ENCODE results near the gene RAB11FIP3.
"Not testable (repeated sequence)": the region's sequence is repeated elsewhere in the genome, so short reads cannot be mapped to it uniquely, and the experiment has no call there.

The RAB11FIP3 gene

DNA sequence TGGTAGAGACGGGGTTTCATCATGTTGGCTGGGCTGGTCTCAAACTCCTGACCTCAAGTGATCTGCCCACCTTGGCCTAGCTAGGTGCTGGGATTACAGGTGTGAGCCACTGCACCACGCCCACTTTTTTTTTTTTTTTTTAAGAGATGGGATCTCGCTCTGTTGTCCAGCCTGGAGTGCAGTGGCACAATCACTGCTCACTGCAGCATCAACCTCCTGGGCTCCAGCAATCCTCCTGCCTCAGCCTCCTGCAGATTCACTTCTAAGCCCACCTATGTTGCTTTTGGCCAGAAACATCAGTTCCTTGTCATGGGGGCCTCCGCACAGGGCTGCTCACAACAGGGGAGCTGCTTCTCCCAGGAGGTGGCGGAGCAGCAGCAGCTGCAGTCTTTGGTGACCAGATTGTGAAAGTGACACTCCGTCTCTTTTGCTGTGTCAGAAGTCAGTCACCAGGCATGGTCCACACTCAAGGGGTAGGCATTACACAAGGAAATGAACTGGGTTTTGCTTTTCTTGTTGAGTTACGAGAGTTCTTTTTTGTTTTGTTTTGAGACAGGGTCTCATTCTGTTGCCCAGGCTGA, 32.9 kb upstream of the RAB11FIP3 start:
- DNase-seq (ENCODE audit: low spot score), result no peak

DNA sequence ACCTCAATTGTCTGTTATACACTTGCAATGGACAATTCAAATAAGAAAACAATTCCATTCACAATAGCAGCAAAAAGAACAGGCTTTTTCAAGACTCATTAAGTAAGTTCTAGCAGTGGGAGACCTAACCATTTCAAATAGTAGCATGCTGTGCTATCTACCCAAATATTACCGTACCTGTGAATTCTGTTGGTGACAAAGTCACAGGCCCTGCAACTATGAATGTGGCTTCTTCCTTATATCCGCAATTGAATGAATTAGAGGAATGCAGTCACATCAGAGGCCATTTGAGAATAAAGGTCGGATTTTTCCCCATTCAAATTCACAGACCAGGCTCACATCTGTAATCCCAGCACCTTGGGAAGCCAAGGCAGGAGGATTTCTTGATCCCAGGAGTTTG, 29.2 kb upstream of the RAB11FIP3 start:
- no peak for DNase-seq (ENCODE audit: low spot score)

DNA sequence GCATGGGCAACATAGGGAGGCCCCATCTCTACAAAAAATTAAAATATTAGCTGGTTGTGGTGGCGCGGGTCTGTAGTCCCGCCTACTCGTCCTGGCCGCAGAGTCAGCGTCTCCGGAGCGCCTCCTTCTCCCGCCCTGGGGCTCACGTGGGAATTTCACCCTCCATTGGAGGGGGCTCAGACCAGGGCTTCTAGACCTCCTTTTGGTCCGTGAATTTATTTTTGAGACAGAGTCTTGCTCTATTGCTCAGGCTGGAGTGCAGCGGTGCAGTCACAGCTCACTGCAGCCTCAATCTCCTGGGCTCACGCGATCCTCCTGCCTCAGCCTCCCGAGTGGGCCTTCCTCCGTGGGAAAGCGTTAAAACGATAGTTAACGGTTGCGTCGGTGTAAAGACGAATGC, 28.8 kb upstream of the RAB11FIP3 start:
- no peak for DNase-seq (ENCODE audit: low spot score)

DNA sequence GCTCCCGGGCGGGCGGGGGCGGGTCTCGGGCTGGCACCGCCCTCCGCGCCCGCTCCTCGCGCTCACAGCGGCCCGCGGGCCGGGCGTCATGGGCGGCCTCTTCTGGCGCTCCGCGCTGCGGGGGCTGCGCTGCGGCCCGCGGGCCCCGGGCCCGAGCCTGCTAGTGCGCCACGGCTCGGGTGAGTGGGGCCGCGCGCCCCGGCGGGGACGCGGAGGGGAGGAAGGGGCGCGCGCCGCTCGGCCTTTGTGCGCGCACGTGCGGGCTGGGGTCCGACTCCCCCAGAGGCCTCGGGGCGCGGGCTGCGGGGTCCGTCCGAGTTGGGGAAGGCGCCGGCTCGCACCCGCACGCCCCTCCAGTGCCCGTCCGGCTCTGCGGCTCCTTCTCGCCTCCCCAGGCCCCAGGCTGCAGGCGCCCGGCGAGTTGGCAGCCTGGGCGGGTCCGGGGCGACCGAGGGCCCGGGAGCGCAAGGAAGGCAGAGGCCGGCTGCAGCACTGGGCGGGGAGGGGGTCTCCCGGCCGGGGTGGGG, 28.3 kb upstream of the RAB11FIP3 start, which contains the start of gene NME4:
Gene NME4 (plus strand): TSS at position 65 of the 527 bp plus-strand sequence. CDS start 24 bp downstream, at position 89.
- DNase-seq (ENCODE audit: low spot score), result no peak

DNA sequence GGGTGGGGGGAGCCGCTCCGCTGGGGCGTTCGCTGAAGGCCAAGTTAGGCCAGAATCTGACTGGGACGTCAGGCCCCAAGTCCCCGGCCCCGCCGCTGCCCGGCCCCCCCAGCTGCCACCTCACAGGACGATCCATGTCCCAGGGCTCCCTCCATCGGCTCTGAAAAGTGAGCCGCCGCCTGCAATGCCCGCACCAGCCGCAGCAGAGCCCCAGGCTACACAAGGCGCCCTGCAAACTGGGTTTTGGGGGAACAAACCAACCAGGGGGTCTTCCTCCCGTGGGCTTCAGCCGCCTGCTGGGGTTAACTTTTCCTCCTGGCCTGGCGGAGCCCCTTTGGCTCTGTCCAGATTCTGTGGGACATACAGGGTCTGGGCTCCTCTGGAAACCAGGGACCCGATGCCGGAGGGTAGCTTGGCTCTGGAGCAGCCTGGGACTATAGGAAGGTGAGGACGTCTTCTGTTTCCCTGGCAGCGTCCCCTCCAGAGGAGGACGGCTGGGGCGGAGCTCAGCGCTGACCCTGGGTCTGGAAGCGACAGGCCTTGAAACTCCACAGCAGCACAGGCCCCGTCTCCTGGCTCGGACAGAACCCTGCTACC, 27.6 kb upstream of the RAB11FIP3 start:
- no peak for DNase-seq (ENCODE audit: low spot score)

DNA sequence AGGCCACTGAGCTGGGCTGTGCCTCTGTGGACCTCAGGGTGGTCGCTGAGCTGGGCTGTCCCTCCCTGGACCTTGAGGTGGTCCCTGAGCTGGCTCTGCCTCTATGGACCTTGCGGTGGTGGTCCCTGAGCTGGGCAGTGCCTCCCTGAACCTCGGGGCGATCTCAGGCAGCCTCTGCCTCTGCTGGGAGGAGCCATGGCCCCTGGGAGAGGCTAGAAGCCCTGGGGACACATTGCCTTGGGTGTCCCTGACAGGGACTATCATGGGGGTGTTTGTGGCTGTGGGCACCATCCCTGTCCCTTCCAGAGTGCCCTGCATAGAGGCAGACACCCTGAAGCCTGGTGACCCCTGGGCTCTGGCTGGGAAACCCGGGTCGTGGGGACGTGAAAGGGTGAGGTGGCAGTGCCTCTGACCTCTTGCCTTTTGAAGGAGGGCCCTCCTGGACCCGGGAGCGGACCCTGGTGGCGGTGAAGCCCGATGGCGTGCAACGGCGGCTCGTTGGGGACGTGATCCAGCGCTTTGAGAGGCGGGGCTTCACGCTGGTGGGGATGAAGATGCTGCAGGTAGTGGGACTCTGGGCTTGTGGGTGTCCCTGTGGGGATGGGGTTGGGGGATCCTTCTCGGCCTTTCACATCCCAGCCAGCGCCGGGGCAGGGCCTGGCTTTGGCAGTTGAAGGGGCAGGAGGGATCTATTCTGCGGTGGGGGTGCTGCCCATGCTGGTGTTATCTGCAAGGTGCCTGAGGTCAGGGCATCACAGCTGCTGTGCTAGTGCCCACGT, 26.7 kb upstream of the RAB11FIP3 start:
- no peak for DNase-seq (ENCODE audit: low spot score)

DNA sequence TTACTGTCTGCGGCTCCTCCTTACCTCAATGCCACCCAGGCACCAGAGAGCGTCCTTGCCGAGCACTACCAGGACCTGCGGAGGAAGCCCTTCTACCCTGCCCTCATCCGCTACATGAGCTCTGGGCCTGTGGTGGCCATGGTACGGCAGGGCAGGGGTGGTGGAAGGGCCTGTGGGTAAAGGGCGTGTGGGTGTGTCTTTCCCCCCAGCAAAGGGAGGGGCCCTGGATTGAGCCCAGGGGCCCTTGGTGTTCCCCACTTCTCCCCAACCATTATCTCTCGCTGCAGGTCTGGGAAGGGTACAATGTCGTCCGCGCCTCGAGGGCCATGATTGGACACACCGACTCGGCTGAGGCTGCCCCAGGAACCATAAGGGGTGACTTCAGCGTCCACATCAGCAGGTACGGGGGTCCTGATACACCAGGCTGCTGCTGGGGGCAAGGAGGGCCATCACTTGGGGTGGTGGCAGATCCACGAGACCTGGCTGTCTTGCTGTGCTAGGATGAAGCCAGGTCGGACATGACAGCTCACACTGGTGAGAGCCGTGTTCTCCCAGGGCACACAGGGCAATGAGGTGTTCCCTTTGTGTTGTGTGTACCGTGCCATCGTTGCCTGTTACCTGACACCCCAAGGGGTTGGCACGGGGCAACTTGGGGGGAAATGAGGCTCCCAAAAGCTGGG, 26.0 kb upstream of the RAB11FIP3 start:
- DNase-seq (ENCODE audit: low spot score), result no peak

DNA sequence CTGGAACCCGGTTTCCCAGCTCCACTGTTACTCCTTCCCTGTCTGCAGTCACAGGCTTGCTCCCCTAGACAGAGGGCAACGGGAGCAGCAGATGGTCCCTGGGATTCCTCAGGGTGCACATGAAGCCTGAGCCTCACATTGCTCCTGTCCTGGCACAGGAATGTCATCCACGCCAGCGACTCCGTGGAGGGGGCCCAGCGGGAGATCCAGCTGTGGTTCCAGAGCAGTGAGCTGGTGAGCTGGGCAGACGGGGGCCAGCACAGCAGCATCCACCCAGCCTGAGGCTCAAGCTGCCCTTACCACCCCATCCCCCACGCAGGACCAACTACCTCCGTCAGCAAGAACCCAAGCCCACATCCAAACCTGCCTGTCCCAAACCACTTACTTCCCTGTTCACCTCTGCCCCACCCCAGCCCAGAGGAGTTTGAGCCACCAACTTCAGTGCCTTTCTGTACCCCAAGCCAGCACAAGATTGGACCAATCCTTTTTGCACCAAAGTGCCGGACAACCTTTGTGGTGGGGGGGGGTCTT, 25.3 kb upstream of the RAB11FIP3 start:
- DNase-seq (ENCODE audit: low spot score), result no peak

DNA sequence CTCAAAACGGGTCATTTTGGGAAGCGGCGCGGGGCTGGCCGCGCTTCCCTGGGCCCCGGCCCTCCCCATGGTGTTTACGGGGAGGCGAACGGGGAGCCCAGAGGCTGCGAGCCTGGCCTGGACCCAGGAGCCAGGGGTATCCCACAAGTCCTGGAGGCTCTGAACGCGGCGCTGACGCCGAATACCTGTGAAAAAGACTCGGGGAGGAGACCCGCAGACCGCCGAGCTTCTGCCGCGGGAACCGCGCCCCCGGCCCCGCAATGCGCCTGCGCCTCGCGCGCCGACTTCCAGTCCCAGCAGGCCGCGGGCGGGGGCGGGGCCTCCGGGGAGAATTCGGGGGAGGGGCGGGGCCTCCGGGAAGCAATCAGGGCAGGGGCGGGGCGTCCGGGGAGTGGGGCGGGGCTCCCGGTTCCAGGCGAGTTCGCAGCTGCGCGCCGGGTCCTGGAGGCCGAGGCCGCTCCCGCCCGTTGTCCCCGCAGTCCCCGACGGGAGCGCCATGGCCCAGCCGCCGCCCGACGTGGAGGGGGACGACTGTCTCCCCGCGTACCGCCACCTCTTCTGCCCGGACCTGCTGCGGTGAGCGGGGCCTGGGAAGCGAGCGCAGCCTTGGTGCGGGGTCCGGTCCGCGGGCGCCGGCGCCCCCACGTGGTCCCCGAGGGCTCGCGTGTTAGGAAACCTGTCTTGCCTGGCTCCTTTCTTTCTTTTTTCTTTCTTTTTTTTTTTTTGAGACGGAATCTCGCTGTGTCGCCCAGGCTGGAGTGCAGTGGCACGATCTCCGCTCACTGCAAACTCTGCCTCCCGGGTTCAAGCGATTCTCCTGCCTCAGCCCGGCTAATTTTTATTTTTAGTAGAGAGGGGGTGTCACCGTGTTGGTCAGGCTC, 23.7 kb upstream of the RAB11FIP3 start, which contains the start of gene DECR2:
Gene DECR2 (plus strand): TSS at position 418 of the 881 bp plus-strand sequence. CDS start 79 bp downstream, at position 497.
- peak; percentile 91 for DNase-seq (ENCODE audit: low spot score)

DNA sequence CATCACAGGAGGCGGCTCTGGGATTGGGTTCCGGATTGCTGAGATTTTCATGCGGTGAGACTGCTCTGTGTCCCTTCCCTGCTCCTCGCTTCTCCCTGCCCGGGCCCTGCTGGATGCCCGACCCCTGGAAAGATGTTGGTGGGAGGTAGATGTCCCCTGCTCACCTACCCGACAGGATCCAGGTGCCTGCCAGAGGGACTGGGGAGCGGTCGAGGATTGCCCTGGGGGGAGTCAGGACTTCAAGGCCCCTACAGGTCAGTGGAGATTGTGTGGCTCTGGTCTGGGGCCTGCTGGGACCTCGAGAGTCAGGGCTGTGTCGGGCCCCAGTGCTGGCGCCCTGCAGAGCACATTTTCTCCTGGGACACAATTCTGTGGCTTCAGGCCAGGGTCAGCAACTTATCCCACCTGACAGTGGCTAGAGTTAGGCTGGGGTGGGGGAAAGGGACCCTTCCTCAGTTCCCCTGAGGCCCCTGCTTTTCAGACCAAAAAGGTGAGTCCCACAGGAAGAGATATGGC, 20.4 kb upstream of the RAB11FIP3 start:
- no peak for DNase-seq (ENCODE audit: low spot score)

DNA sequence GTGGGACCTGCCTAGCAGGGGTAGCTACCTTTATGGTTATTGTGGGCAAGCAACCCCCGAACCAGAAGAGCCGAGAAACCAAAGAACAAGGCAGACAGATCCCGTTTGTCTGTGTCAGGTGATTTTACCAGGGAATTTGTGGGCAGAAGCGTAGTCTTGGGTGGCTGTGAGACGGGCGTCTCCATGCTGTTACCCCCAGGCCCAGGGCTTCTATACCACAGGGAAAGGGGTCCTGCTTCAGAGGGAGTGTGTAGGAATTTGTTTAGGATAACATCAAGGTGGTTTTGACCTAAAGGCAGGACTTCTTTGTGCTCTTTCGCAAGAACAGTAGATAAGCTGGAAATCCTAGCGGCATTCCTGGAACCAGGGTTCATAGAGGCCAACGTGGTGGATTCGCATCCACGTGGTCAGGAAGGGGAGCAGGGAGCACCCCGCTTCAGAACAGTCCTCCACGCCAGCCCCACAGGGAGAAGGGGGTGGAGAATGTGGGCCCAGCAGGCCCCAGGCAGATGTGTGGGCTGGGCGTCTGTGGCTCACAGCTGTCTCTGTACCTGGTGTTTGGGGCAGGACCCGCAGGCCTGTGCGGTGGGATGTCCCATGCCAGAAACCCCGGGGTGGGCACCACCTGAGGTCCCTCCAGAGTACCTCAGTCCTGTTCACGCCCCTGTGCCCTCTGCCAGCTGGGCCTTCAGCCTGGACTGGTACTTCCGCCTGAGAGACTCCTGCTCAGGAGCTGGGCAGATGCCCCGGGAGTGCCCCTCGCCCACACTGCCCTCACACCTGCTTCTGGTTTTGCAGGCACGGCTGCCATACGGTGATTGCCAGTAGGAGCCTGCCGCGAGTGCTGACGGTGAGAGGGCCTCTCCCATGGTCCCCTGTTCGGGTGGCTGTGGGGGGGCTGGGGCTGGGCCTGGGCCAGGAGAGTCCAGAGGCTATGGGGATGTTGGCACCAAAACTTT, 19.6 kb upstream of the RAB11FIP3 start:
- DNase-seq (ENCODE audit: low spot score), result no peak

DNA sequence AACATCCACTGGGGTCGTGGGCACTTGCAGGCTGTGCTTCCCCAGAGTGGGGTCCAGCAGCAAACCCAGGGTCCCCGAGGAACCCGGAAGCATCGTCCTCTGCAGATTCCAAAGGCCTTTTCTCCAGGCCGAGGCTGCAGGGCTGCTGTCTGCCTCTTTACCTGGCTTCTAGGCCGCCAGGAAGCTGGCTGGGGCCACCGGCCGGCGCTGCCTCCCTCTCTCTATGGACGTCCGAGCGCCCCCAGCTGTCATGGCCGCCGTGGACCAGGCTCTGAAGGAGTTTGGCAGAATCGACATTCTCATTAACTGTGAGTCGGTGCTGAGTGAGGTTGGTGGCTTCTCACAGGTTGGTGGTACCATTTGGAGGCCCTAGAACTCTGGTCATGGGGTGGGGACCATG, 18.2 kb upstream of the RAB11FIP3 start:
- no peak for DNase-seq (ENCODE audit: low spot score)

DNA sequence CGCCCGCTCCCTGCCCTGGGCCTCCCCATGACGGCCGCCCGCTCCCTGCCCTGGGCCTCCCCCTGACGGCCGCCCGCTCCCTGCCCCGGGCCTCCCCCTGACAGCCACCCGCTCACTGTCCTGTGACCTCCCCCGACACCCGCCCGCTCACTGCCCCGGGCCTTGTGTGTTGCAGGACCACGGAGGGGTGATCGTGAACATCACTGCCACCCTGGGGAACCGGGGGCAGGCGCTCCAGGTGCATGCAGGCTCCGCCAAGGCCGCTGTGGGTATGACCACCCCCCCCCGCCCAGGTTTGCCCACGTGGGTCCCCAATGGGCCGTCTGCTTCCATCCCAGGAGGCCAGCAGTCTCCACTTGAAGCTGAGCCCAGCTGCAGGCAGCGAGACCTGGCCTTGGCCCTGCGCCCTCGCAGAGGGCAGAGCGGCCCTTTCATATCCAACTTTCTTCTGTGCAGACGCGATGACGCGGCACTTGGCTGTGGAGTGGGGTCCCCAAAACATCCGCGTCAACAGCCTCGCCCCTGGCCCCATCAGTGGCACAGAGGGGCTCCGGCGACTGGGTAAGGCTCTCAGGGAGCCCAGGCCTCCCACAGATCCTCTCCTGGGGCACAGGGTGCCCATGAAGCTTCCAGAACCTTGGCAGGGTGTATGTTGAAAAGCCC, 14.8 kb upstream of the RAB11FIP3 start:
- no peak for DNase-seq (ENCODE audit: low spot score)

DNA sequence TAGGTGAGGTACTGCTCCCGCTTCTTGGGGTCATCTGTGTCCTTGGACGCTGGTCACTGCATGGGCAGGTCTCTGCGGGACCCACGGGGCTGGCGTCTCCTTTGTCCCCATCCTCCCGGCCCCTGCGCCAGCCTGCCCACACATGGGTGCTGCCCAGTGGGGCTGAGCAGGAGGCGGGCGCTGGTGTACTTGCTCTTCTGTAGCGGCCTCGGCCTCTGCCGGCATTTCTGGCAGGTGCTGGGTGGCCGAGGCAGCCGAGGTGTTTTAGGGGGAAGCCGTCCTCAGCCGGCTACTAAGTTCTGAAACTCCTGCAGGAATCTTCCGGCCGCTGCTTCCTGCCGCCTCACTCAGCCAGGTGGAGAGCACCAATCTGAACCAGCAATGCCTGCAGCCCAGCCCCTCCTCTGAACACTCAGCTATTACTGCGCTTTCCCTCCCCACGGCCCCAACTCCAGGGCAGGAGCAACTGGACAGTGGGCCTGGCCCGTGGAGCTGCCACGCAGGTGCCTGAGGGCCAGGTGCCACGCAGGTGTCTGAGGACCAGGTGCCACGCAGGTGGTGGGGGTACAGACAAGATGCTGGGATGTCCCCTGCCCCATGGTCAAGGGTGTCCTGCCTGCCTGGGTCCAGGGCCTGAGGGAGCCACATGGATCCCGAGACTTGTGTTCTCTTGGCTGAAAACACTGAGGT, 13.7 kb upstream of the RAB11FIP3 start:
- DNase-seq (ENCODE audit: low spot score), result no peak

DNA sequence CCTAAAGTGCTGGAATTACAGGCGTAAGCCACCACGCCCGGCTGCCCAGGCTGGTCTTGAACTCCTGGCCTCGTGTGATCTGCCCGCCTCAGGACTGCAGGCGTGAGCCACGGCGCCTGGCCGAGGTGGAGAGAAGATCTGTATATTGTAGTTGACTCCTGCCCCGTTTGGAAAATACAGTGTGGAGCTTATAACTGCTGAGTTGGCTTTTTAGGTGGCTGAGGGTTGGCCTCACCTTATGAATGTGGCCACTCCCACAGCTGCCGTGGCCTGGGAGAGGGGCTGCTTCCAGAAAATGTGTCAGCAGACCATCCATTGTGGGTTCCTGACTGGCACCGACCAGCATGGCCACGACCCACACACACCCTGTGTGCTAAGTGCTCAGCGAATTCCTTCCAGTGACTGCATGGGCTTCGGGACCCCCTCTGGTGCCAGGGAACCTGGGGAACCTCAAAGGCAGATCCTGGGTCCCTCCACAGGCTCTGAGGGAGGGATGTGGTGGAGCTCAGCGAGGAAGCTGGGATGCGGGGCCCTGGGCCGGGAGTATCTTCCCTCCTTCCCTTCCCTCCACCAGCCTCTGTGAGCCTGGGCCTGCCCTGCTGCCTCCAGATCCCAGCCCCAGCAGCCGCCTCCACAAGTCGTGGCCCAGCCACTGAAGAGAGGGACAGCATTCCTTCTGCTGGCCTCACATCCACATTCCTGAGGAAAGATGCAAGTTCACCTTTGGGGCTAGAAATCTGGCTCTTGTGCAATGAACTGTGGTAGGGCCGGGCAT, 10.9 kb upstream of the RAB11FIP3 start:
- no peak for DNase-seq (ENCODE audit: low spot score)

DNA sequence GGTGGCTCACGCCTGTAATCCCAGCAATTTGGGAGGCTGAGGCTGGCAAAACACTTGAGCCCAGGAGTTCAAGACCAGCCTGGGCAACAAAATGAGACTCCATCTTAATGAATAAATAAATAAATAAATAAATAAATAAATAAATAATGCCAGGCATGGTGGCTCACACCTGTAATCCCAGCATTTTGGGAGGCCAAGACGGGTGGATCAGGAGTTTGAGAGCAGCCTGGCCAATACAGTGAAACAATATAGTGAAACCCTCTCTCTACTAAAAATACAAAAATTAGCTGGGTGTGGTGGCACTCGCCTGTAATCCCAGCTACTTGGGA, 10.3 kb upstream of the RAB11FIP3 start:
- not testable (repeated sequence) for DNase-seq (ENCODE audit: low spot score)

DNA sequence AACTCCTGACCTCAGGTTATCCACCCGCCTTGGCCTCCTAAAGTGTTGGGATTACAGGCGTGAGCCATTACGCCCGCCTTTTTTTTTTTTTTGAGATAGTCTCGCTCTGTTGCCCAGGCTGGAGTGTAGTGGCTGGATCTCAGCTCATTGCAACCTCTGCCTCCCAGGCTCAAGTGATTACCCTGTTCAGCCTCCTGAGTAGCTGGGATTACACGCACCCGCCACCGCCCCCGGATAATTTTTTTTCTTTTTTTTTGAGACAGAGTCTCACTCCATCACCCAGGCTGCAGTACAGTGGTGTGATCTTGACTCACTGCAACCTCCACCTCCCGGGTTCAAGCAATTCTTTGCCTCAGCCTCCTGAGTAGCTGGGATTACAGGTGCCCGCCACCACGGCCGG, 3.3 kb upstream of the RAB11FIP3 start:
- DNase-seq (ENCODE audit: low spot score), result not testable (repeated sequence)

Measured in kidney capillary endothelial cell (primary cell).